GM21528 (cell line): Measurements from ENCODE around the gene ABCA3.

Experiments
- ATAC-seq: cut with Tn5 transposase; IDR thresholded peaks from one replicate; pipeline ENCODE4 v1.9.1; 2021; ENCODE audit warnings: mild to moderate bottlenecking, moderate library complexity; ENCODE audit not compliant: unreplicated experiment, low FRiP score

Gene ABCA3

GRCh38 chr16:2237493-2238149 lies 102.9 kb downstream of the ABCA3 start:
- ATAC-seq = no peak

GRCh38 chr16:2237102-2237482 lies 103.4 kb downstream of the ABCA3 start:
- no peak for ATAC-seq

GRCh38 chr16:2236337-2237101 lies 104.0 kb downstream of the ABCA3 start, which contains the start of gene DNASE1L2:
DNASE1L2 (plus strand) TSS chr16:2236444; CDS start chr16:2236817, 373 bp downstream.
- ATAC-seq = no peak

GRCh38 chr16:2235695-2236336 lies 104.7 kb downstream of the ABCA3 start:
- no peak for ATAC-seq

- ATAC-seq = no peak
These were observed 105.3 kb downstream of the ABCA3 start for GRCh38 chr16:2235234-2235651.

GRCh38 chr16:2234813-2235170 lies 105.7 kb downstream of the ABCA3 start:
- no peak for ATAC-seq

- no peak for ATAC-seq
These were observed 106.4 kb downstream of the ABCA3 start for GRCh38 chr16:2233872-2234812.

GRCh38 chr16:2233046-2233775 lies 107.3 kb downstream of the ABCA3 start:
- ATAC-seq = no peak

GRCh38 chr16:2232094-2232990 lies 108.2 kb downstream of the ABCA3 start:
- no peak for ATAC-seq

GRCh38 chr16:2231016-2231931 lies 109.3 kb downstream of the ABCA3 start:
- ATAC-seq = no peak

- ATAC-seq = no peak
These were observed 110.2 kb downstream of the ABCA3 start for GRCh38 chr16:2230376-2230775.

- ATAC-seq = no peak
These were observed 110.8 kb downstream of the ABCA3 start for GRCh38 chr16:2229632-2230250.

- no peak for ATAC-seq
These were observed 111.4 kb downstream of the ABCA3 start for GRCh38 chr16:2229091-2229490.

- ATAC-seq = no peak
These were observed 112.2 kb downstream of the ABCA3 start for GRCh38 chr16:2228161-2228824.

GRCh38 chr16:2226918-2227317 lies 113.6 kb downstream of the ABCA3 start:
- ATAC-seq = no peak

GRCh38 chr16:2226245-2226793 lies 114.2 kb downstream of the ABCA3 start:
- no peak for ATAC-seq
